HEK293 (cell line): ENCODE data around the gene SH3RF3.

Experiments used
- CTCF ChIP-seq: fragments of 450-650 bp; formaldehyde crosslinking; IDR thresholded peaks from 2 replicates; pipeline ENCODE4 v1.5.1; 2016; ENCODE audit warnings: missing biosample characterization, missing genetic modification characterization
- KLF7 ChIP-seq: fragments of 450-650 bp; formaldehyde crosslinking; IDR thresholded peaks from 2 replicates; pipeline ENCODE4 v1.5.1; 2016; ENCODE audit warnings: missing biosample characterization, missing genetic modification characterization, borderline replicate concordance
- SETDB1 ChIP-seq: IDR thresholded peaks from one replicate; pipeline ENCODE4 v1.6.1; 2017; ENCODE audit warnings: mild to moderate bottlenecking, low read length, moderate library complexity, mixed read lengths; ENCODE audit not compliant: insufficient read length
- ZBTB8A ChIP-seq: fragments of 450-650 bp; formaldehyde crosslinking; IDR thresholded peaks from 2 replicates; pipeline ENCODE4 v1.5.1; 2016; ENCODE audit warnings: missing biosample characterization, missing genetic modification characterization
- ZFHX2 ChIP-seq: fragments of 450-650 bp; formaldehyde crosslinking; conservative IDR thresholded peaks from 2 replicates; pipeline ENCODE4 v1.5.1; 2016; ENCODE audit warnings: missing biosample characterization, missing genetic modification characterization
- ZNF18 ChIP-seq: fragments of 450-650 bp; formaldehyde crosslinking; IDR thresholded peaks from 2 replicates; pipeline ENCODE4 v1.5.1; 2016; ENCODE audit warnings: missing biosample characterization, missing genetic modification characterization
- ZNF274 ChIP-seq, 2 experiments: fragments of 200-500 bp in 1 of 2; fragments of 450-650 bp in 1 of 2; sonication (Bioruptor generic) in 1 of 2; formaldehyde crosslinking in 1 of 2; IDR thresholded peaks; 2 replicates each; pipeline versions ENCODE4 v1.5.1 to v1.6.1; 2014 to 2016; ENCODE audit warnings: borderline replicate concordance in 1 of 2, inconsistent platforms in 1 of 2, low read length in 1 of 2, missing biosample characterization in 1 of 2, missing genetic modification characterization in 1 of 2
- ZNF292 ChIP-seq: fragments of 450-650 bp; formaldehyde crosslinking; IDR thresholded peaks from 2 replicates; pipeline ENCODE4 v1.5.1; 2016; ENCODE audit warnings: low read depth, missing biosample characterization, missing genetic modification characterization, borderline replicate concordance
- ZNF416 ChIP-seq: fragments of 450-650 bp; formaldehyde crosslinking; IDR thresholded peaks from 2 replicates; pipeline ENCODE4 v1.5.1; 2016; ENCODE audit warnings: missing biosample characterization, missing genetic modification characterization
- ZNF501 ChIP-seq: fragments of 450-650 bp; formaldehyde crosslinking; IDR thresholded peaks from 2 replicates; pipeline ENCODE4 v1.5.1; 2016; ENCODE audit warnings: missing biosample characterization, missing genetic modification characterization
- ZNF654 ChIP-seq: fragments of 450-650 bp; formaldehyde crosslinking; IDR thresholded peaks from 2 replicates; pipeline ENCODE4 v1.5.1; 2016; ENCODE audit warnings: low read depth, missing biosample characterization, missing genetic modification characterization

- no peak for TF ChIP-seq ZNF654
- no peak for TF ChIP-seq ZNF292 (tag by site-specific recombination)
- TF ChIP-seq KLF7 (tag by site-specific recombination) = no peak
- no peak for TF ChIP-seq SETDB1
- no peak for TF ChIP-seq ZNF18
- no peak for TF ChIP-seq CTCF (tag by site-specific recombination)
- TF ChIP-seq ZNF416 (tag by site-specific recombination) = no peak
- TF ChIP-seq ZNF501 (tag by site-specific recombination) = no peak
- TF ChIP-seq ZBTB8A = no peak
- TF ChIP-seq ZFHX2 = no peak
- TF ChIP-seq ZNF274 (IDR thresholded peaks at IDR 0.05; ENCODE audit: low read length) = no peak
- TF ChIP-seq ZNF274 (tag by site-specific recombination; IDR thresholded peaks at IDR 0.05; ENCODE audit: borderline replicate concordance) = no peak
Measured at GRCh38 chr2:109423556-109424359, 294.8 kb downstream of the SH3RF3 start.
